GM18502 (cell line): Measurements from ENCODE around the gene HDAC4.

Source experiments
- ATAC-seq: cut with Tn5 transposase; IDR thresholded peaks from one replicate; pipeline ENCODE4 v1.9.1; 2021; ENCODE audit warnings: mild to moderate bottlenecking; ENCODE audit not compliant: unreplicated experiment, poor library complexity

The HDAC4 gene

GRCh38 chr2:239125726-239126675, 274.8 kb downstream of the HDAC4 start:
- ATAC-seq = no peak

DNA sequence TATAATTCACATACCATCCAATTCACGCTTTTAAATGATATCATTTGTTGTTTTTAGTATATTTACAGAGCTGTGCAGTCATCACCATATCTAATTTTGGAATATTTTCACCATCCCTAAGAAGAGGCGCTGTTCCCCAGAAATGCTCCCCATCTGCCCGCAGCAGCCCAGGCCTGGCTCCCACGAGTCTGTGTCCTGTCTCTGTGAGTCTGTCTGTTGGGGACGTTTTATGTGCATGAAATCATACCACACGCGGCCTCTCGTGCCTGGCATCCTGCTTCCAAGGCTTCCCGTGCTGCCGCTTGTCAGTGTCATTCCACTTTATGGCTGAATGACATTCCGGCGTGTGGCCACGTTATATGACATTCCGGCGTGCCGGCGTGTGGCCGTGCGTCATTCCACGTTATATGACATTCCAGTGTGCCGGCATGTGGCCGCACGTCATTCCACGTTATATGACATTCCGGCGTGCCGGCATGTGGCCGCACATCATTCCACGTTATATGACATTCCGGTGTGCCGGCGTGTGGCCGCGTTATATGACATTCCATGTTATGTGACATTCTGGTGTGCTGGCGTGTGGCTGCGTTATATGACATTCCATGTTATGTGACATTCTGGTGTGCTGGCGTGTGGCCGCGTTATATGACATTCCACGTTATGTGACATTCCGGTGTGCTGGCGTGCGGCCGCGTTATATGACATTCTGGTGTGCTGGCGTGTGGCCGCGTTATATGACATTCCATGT, 276.5 kb downstream of the HDAC4 start:
- no peak for ATAC-seq

- no peak for ATAC-seq
Observed at GRCh38 chr2:239122421-239123110, 278.3 kb downstream of the HDAC4 start.

- no peak for ATAC-seq
Observed at GRCh38 chr2:239121600-239122012, 279.2 kb downstream of the HDAC4 start.

DNA sequence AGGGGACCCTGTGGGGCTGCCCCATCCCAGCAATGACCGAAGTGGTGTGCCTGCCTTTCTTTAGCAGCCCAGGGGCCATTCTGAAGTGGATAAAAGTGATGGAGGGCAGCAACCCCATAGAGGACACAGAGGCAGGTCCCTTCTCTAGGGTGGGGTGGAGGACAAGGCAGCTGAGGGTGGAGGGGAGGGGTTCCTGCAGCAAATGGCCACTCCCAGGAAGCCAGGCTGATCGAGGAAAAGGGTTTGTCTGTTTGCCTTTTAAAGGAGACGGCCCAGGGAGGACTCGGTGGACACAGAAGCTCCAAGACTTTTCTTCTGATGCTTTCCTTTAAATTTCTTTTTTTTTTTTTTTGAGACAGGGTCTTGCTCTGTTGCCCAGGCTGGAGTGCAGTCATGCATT, 280.2 kb downstream of the HDAC4 start:
- no peak for ATAC-seq

GRCh38 chr2:239119346-239120126, 281.3 kb downstream of the HDAC4 start:
- no peak for ATAC-seq

GRCh38 chr2:239118675-239119211, 282.1 kb downstream of the HDAC4 start:
- no peak for ATAC-seq

- no peak for ATAC-seq
Observed at GRCh38 chr2:239118264-239118663, 282.6 kb downstream of the HDAC4 start.

GRCh38 chr2:239117831-239118230, 283.0 kb downstream of the HDAC4 start:
- ATAC-seq = no peak

GRCh38 chr2:239116456-239117246, 284.2 kb downstream of the HDAC4 start:
- ATAC-seq = no peak

DNA sequence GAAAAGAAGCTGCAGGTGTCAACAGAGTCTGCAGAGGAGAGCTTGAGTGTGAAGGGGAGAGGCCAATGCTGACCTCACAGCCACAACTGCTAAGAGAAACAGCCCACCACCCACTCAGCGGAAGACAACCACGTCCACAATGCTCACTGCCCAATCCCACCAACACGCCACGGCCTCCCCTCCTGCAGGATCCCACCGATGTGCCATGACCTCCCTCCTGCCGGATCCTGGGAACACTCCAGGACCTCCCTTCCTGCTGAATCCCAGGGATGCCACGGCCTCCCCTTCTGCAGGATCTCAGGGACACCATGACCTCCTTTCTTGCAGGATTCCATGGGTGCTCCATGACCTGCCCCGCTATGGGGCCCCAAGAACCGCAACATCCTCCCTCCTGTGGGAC, 285.2 kb downstream of the HDAC4 start:
- no peak for ATAC-seq

- ATAC-seq = no peak
Observed at GRCh38 chr2:239114616-239115265, 286.1 kb downstream of the HDAC4 start.

- no peak for ATAC-seq
Observed at GRCh38 chr2:239114119-239114581, 286.7 kb downstream of the HDAC4 start.

DNA sequence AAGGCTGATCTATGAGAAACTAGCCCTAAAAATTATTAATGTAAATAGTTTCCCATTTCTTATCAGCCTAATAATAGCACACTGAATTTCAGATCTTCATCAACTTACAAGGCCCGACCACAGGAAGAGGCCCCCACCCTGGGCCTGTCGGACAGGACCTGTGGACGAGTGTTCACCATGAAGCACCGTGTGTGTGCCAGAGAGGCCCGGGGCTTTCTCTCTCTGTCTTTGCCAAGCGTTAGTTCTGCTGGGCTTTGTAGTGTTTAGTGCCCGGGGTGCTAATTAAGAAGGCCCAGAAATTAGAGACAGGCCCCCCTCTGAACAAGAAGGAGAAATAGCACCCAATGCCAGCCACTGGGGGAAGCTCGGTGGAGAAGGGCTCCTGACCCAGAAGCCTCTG, 287.2 kb downstream of the HDAC4 start:
- no peak for ATAC-seq

GRCh38 chr2:239113171-239113570, 287.6 kb downstream of the HDAC4 start:
- ATAC-seq = no peak

DNA sequence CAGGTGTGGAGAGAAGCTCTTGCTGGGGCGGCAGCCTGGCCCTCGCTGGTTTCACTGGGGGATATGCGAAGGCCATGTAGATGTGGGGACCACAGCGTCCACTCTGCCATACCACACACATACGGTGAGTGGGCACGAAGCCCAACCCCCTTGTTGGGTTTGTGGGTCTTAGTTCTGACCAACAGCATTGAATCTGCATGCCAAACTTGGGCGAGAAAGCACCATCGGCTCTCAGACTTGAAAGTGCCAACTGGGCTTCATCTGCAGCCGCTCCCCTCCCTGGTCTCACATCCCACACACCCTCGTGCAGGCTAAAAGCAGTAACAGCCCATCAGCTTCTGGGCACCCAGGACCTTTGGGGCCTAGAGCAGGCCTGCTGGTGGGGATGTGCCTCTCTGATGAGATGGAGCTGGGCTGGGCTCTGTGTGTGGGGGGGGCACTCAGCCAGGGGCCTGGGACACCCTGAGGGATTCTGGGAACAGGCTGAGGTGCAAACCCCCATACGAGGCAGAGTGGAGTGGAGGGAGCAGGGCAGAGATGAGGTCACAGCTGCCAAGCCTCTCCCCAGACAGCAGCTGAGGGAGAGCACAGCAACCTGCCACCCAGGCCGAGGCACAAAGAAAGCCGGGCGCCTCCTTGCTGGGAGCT, 288.6 kb downstream of the HDAC4 start:
- no peak for ATAC-seq

DNA sequence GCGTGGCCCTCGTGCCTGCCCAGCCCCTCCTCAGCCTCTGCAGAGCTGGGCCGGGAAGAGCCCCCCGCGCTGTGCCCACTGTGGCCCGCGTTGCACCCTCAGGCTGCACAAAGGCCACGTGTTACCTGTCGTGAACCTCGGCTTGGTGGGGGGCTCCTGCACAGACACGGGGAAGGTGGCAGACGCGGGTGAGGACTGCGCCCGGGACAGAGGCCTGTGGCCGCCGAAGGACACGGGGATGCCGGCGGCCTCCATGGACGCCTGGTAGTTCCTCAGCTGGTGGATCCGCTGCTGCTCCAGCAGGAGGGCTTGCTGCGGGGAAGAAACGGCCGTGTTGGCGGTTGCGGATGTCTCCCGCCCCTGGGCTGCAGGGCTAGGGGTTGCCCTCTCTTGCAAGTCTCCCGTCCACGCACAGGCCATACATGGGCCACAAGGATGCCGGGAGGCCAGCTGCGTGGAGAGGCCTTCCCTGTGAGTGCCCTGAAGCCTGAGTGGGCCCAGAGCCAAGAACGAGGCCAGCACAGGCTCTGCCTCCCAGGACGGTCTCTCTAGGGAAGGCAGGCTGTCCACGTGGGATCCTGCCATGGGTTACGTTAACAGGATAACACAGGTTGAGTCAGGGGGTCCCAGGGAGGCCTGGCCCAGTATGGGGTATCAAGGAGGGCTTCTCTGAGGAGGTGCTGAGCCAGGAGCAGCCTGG, 289.3 kb downstream of the HDAC4 start:
- no peak for ATAC-seq
